Peyer's patch (tissue), 4 donors: Measurements from ENCODE around the gene SLC23A2.

Experiments
- POLR2A ChIP-seq, 2 donors: fragments of 450-650 bp; IDR thresholded peaks; one replicate each; pipeline ENCODE4 v1.5.1; 2017; ENCODE audit warnings: antibody characterized with exemption in 2 of 2, mild to moderate bottlenecking in 2 of 2, moderate library complexity in 2 of 2
- TF ChIP-seq, protein P1 (sequence below), 6 experiments: fragments of 450-650 bp in 4 of 6; fragments of 200-600 bp in 2 of 6; sonication (generic) in 1 of 6; IDR thresholded peaks; one replicate each; pipeline ENCODE4 v1.5.1; 2017 to 2019; ENCODE audit warnings: antibody characterized with exemption in 6 of 6, mild to moderate bottlenecking in 3 of 6, moderate library complexity in 1 of 6

DNA sequence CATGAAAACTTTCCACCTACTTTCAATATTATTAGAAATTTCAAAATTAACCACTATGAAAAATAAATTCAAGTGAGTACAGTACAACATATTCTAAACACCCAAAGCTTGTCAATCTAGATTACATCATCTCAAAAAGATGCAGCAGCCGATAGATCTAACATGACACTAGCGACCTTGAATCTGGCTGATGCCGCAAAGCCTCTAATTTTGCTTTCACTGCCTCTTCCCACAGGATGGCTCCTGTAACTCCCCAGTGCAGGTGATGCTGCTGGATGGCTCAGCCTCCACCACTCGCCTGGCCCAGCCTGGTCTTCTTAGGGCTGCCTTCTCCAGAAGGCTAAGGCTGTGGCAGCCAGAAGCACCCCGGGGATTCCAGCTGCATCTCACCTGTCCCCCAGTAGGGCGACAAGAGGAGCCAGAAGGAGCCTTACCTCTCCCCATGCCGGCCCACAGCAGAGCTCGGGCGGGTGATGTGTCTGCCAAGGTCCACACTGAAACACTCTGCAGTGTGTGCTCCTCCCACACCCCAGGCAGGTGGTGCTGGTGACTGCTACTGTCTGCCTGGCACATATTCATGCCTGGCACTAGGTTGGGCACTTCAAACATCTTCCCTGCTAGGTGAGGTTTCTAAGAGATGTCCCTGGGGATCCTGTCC is 82.1 kb downstream of the SLC23A2 start:
- TF ChIP-seq, protein P1, sequence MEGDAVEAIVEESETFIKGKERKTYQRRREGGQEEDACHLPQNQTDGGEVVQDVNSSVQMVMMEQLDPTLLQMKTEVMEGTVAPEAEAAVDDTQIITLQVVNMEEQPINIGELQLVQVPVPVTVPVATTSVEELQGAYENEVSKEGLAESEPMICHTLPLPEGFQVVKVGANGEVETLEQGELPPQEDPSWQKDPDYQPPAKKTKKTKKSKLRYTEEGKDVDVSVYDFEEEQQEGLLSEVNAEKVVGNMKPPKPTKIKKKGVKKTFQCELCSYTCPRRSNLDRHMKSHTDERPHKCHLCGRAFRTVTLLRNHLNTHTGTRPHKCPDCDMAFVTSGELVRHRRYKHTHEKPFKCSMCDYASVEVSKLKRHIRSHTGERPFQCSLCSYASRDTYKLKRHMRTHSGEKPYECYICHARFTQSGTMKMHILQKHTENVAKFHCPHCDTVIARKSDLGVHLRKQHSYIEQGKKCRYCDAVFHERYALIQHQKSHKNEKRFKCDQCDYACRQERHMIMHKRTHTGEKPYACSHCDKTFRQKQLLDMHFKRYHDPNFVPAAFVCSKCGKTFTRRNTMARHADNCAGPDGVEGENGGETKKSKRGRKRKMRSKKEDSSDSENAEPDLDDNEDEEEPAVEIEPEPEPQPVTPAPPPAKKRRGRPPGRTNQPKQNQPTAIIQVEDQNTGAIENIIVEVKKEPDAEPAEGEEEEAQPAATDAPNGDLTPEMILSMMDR (IDR thresholded peaks at IDR 0.05), result no peak
- no peak for TF ChIP-seq POLR2A (IDR thresholded peaks at IDR 0.05)
